MCF 10A (cell line): ENCODE measurements around the gene NADSYN1. TPM values are rescaled to one million over a fixed set of nuclear protein-coding genes. Genes with fewer than 3 reads are reported as not detected.

Experiments
- BruUV-seq: library from RNA; stranded (reverse); fragments of 400-500 nt; replicated peaks from 2 replicates; lab custom pipeline; 2021; lab: Mats Ljungman, UMichigan
- CTCF ChIA-PET: fragments of 300-600 bp; sonication (Branson Sonifier 250); formaldehyde crosslinking; extraction: SDS; loops from one replicate; lab custom pipeline; 2021; ENCODE audit warnings: antibody characterized with exemption, inconsistent platforms; lab: Yijun Ruan, JAX
- POLR2A ChIA-PET: fragments of 300-600, 350-650 bp; sonication (Branson Sonifier 250); formaldehyde crosslinking; extraction: SDS; loops from one replicate; lab custom pipeline; 2020; ENCODE audit warnings: antibody characterized with exemption, inconsistent platforms; lab: Yijun Ruan, JAX
- DNase-seq: peaks from one replicate; pipeline ENCODE4 v3.0.0-alpha.2; 2018; ENCODE audit not compliant: unreplicated experiment
- H3K27ac Mint-ChIP-seq: one replicate; pipeline ENCODE4 v1.8.0; 2022; ENCODE audit warnings: mild to moderate bottlenecking, low read depth, mixed read lengths; ENCODE audit not compliant: unreplicated experiment
- H3K27me3 Mint-ChIP-seq: one replicate; pipeline ENCODE4 v1.8.0; 2022; ENCODE audit warnings: mixed read lengths; ENCODE audit not compliant: insufficient read depth, unreplicated experiment
- H3K36me3 Mint-ChIP-seq: one replicate; pipeline ENCODE4 v1.8.0; 2022; ENCODE audit warnings: mild to moderate bottlenecking, moderate library complexity, mixed read lengths; ENCODE audit not compliant: insufficient read depth, unreplicated experiment
- H3K4me1 Mint-ChIP-seq: one replicate; pipeline ENCODE4 v1.8.0; 2022; ENCODE audit warnings: mixed read lengths; ENCODE audit not compliant: insufficient read depth, unreplicated experiment
- H3K4me3 Mint-ChIP-seq: one replicate; pipeline ENCODE4 v1.8.0; 2022; ENCODE audit warnings: mild to moderate bottlenecking, moderate library complexity, mixed read lengths; ENCODE audit not compliant: unreplicated experiment
- H3K9me3 Mint-ChIP-seq: one replicate; pipeline ENCODE4 v1.8.0; 2022; ENCODE audit warnings: mixed read lengths; ENCODE audit not compliant: unreplicated experiment
- CTCF ChIP-seq: fragments of 200-600 bp; IDR thresholded peaks from one replicate; pipeline ENCODE4 v1.8.0; 2022; ENCODE audit warnings: antibody characterized with exemption, mild to moderate bottlenecking; ENCODE audit not compliant: unreplicated experiment
- intact Hi-C: fragments of 100-400 bp; cut with micrococcal nuclease; formaldehyde crosslinking; loops from 2 replicates; pipeline ENCODE4 v1.14.1; 2022
- total RNA-seq: library from RNA; stranded (reverse); gene quantifications from 2 replicates; pipeline ENCODE4 v1.2.3, GENCODE V29; 2022

NADSYN1 gene
- total RNA-seq, 1 experiment from 2014 or later = 73.6 TPM

GRCh38 chr11:71505781-71506180, 52.8 kb downstream of the NADSYN1 start:
- no peaks in the 10 kb centered on the region for H3K9me3 Mint-ChIP-seq
- intact Hi-C loops = no loop called here
- TF ChIP-seq CTCF = no peak
- DNase-seq = no peak
- H3K36me3 Mint-ChIP-seq = peaks cover 18% of the 10 kb centered on the region
- ChIA-PET POLR2A (no interaction called here), CTCF (no interaction called here)
- H3K4me3 Mint-ChIP-seq = no peak overlapping the region
- no peaks in the 10 kb centered on the region for H3K27me3 Mint-ChIP-seq
- no TSS peak for BruUV-seq
- H3K4me1 Mint-ChIP-seq = no peaks in the 10 kb centered on the region
- no peak overlapping the region for H3K27ac Mint-ChIP-seq

GRCh38 chr11:71507102-71507501, 54.1 kb downstream of the NADSYN1 start:
- no peaks in the 10 kb centered on the region for H3K27me3 Mint-ChIP-seq
- no peak for DNase-seq
- H3K4me1 Mint-ChIP-seq = no peaks in the 10 kb centered on the region
- H3K27ac Mint-ChIP-seq = no peak overlapping the region
- ChIA-PET CTCF (interaction anchor here (0.6 to 0.7 kb wide), 3 partner anchors 53 to 1519 kb away, joined by 3 to 4 read pairs (median 3); no protein-coding TSS in a partner anchor), POLR2A (no interaction called here)
- H3K4me3 Mint-ChIP-seq = no peak overlapping the region
- peaks cover 10% of the 10 kb centered on the region for H3K36me3 Mint-ChIP-seq
- H3K9me3 Mint-ChIP-seq = peaks cover 3% of the 10 kb centered on the region
- TF ChIP-seq CTCF = no peak
- intact Hi-C loops = no loop called here
- BruUV-seq = no TSS peak

- Mint-ChIP-seq H3K4me1 (no peaks in the 10 kb centered on the region), H3K27ac (no peak overlapping the region), H3K4me3 (no peak overlapping the region), H3K27me3 (no peaks in the 10 kb centered on the region), H3K9me3 (peaks cover 8% of the 10 kb centered on the region), H3K36me3 (no peaks in the 10 kb centered on the region)
- POLR2A ChIA-PET = no interaction called here
- no peak for DNase-seq
- no peak for TF ChIP-seq CTCF
- CTCF ChIA-PET = no interaction called here
- BruUV-seq = no TSS peak
- intact Hi-C loops = no loop called here
Measured at GRCh38 chr11:71518506-71519471, 65.8 kb downstream of the NADSYN1 start.

GRCh38 chr11:71519546-71519945, 66.5 kb downstream of the NADSYN1 start:
- no peak for DNase-seq
- H3K27ac Mint-ChIP-seq = no peak overlapping the region
- H3K36me3 Mint-ChIP-seq = no peaks in the 10 kb centered on the region
- H3K4me3 Mint-ChIP-seq = no peak overlapping the region
- BruUV-seq = no TSS peak
- TF ChIP-seq CTCF = no peak
- ChIA-PET POLR2A (no interaction called here), CTCF (no interaction called here)
- no peaks in the 10 kb centered on the region for H3K4me1 Mint-ChIP-seq
- H3K27me3 Mint-ChIP-seq = no peaks in the 10 kb centered on the region
- peaks cover 8% of the 10 kb centered on the region for H3K9me3 Mint-ChIP-seq
- intact Hi-C loops = no loop called here
